H9 (cell line): ENCODE measurements around the gene IQGAP2. TPM values are rescaled to one million over a fixed set of nuclear protein-coding genes. Genes with fewer than 3 reads are reported as not detected.

Experiments used
- DNase-seq: peaks from one replicate; pipeline ENCODE4 v3.0.0-alpha.2; 2017
- H2AFZ ChIP-seq: one replicate; pipeline ENCODE4 v1.6.1; 2013; ENCODE audit warnings: mild to moderate bottlenecking, low read length, control low read depth, moderate library complexity
- H2AK5ac ChIP-seq: 2 replicates; pipeline ENCODE4 v1.6.1; 2013; ENCODE audit warnings: low read length, control low read depth, mixed read lengths; ENCODE audit not compliant: insufficient read length
- H2BK120ac ChIP-seq: one replicate; pipeline ENCODE4 v1.6.1; 2013; ENCODE audit warnings: low read depth, mild to moderate bottlenecking, low read length, control low read depth, inconsistent platforms; ENCODE audit not compliant: poor library complexity, severe bottlenecking
- H2BK12ac ChIP-seq: 2 replicates; pipeline ENCODE4 v1.6.1; 2013; ENCODE audit warnings: low read length, control low read depth, mixed read lengths, low read depth; ENCODE audit not compliant: insufficient read length
- H2BK15ac ChIP-seq: 2 replicates; pipeline ENCODE4 v1.6.1; 2013; ENCODE audit warnings: low read depth, low read length, control low read depth
- H2BK20ac ChIP-seq: one replicate; pipeline ENCODE4 v1.6.1; 2013; ENCODE audit warnings: low read depth, mild to moderate bottlenecking, low read length, control low read depth, inconsistent platforms; ENCODE audit not compliant: poor library complexity, severe bottlenecking
- H2BK5ac ChIP-seq: 2 replicates; pipeline ENCODE4 v1.6.1; 2013; ENCODE audit warnings: low read length, control low read depth, mixed read lengths; ENCODE audit not compliant: insufficient read length
- H3K14ac ChIP-seq: 2 replicates; pipeline ENCODE4 v1.6.1; 2013; ENCODE audit warnings: low read length, control low read depth; ENCODE audit not compliant: insufficient read depth
- H3K18ac ChIP-seq: 2 replicates; pipeline ENCODE4 v1.6.1; 2013; ENCODE audit warnings: low read depth, mild to moderate bottlenecking, mixed read lengths, low read length, control low read depth; ENCODE audit not compliant: insufficient read length
- H3K23ac ChIP-seq: 2 replicates; pipeline ENCODE4 v1.6.1; 2013; ENCODE audit warnings: low read length, control low read depth, mixed read lengths, low read depth; ENCODE audit not compliant: insufficient read length
- H3K23me2 ChIP-seq: 2 replicates; pipeline ENCODE4 v1.6.1; 2013; ENCODE audit warnings: low read depth, mild to moderate bottlenecking, mixed read lengths, low read length, control low read depth; ENCODE audit not compliant: insufficient read length, poor library complexity, severe bottlenecking
- H3K27ac ChIP-seq: 2 replicates; pipeline ENCODE4 v1.5.1; 2013; ENCODE audit warnings: low read length, control low read depth, mixed read lengths, low read depth; ENCODE audit not compliant: insufficient read length
- H3K27me3 ChIP-seq: 2 replicates; pipeline ENCODE4 v1.6.1; 2013; ENCODE audit warnings: low read length, control low read depth, inconsistent platforms; ENCODE audit not compliant: insufficient read depth
- H3K4ac ChIP-seq: 2 replicates; pipeline ENCODE4 v1.6.1; 2013; ENCODE audit warnings: low read depth, mild to moderate bottlenecking, control low read depth, inconsistent platforms, low read length, moderate library complexity
- H3K4me1 ChIP-seq: 2 replicates; pipeline ENCODE4 v1.6.1; 2013; ENCODE audit warnings: low read length, control low read depth, inconsistent platforms; ENCODE audit not compliant: insufficient read depth
- H3K4me2 ChIP-seq: 2 replicates; pipeline ENCODE4 v1.6.1; 2013; ENCODE audit warnings: low read length, control low read depth, mixed read lengths; ENCODE audit not compliant: insufficient read length, insufficient read depth
- H3K56ac ChIP-seq: 2 replicates; pipeline ENCODE4 v1.6.1; 2013; ENCODE audit warnings: low read depth, mild to moderate bottlenecking, mixed read lengths, low read length, control low read depth; ENCODE audit not compliant: insufficient read length
- H3K79me1 ChIP-seq: 2 replicates; pipeline ENCODE4 v1.6.1; 2013; ENCODE audit warnings: low read depth, mild to moderate bottlenecking, moderate library complexity, low read length, control low read depth, inconsistent platforms; ENCODE audit not compliant: insufficient read depth, poor library complexity, severe bottlenecking
- H3K79me2 ChIP-seq: 2 replicates; pipeline ENCODE4 v1.6.1; 2013; ENCODE audit warnings: low read length, control low read depth, inconsistent platforms; ENCODE audit not compliant: insufficient read depth
- H3K9ac ChIP-seq: 2 replicates; pipeline ENCODE4 v1.6.1; 2013; ENCODE audit warnings: low read length, control low read depth, mixed read lengths; ENCODE audit not compliant: insufficient read length; ENCODE audit errors: extremely low read depth
- H3K9me3 ChIP-seq: one replicate; pipeline ENCODE4 v1.6.1; 2013; ENCODE audit warnings: low read depth, low read length, inconsistent platforms; ENCODE audit not compliant: control insufficient read depth
- H3T11ph ChIP-seq: one replicate; pipeline ENCODE4 v1.6.1; 2013; ENCODE audit warnings: mild to moderate bottlenecking, low read length, control low read depth, inconsistent platforms
- H4K20me1 ChIP-seq: one replicate; pipeline ENCODE4 v1.6.1; 2013; ENCODE audit not compliant: control insufficient read depth, insufficient read length, insufficient read depth
- H4K5ac ChIP-seq: 2 replicates; pipeline ENCODE4 v1.6.1; 2013; ENCODE audit warnings: low read depth, mild to moderate bottlenecking, mixed read lengths, low read length, control low read depth; ENCODE audit not compliant: insufficient read length
- H4K8ac ChIP-seq: replicated peaks from 2 replicates; pipeline ENCODE4 v1.6.1; 2013; ENCODE audit warnings: low read length, control low read depth, mixed read lengths, low read depth; ENCODE audit not compliant: insufficient read length
- H4K91ac ChIP-seq: 2 replicates; pipeline ENCODE4 v1.6.1; 2013; ENCODE audit warnings: low read depth, mild to moderate bottlenecking, moderate library complexity, mixed read lengths, low read length, control low read depth; ENCODE audit not compliant: insufficient read length
- H3K27ac Mint-ChIP-seq, 3 experiments: 2 replicates in 2 of 3; 3 replicates in 1 of 3; pipeline ENCODE4 v1.8.0; 2020 to 2021; ENCODE audit warnings: mixed read lengths in 3 of 3, mild to moderate bottlenecking in 1 of 3, moderate library complexity in 1 of 3
- H3K27me3 Mint-ChIP-seq: 2 replicates; pipeline ENCODE4 v1.8.0; 2021; ENCODE audit warnings: low read depth, mild to moderate bottlenecking, moderate library complexity, mixed read lengths
- H3K36me3 Mint-ChIP-seq, 3 experiments: 2 replicates in 2 of 3; 3 replicates in 1 of 3; pipeline ENCODE4 v1.8.0; 2020 to 2021; ENCODE audit warnings: low read depth in 3 of 3, mixed read lengths in 3 of 3; ENCODE audit not compliant: insufficient read depth in 1 of 3
- H3K4me1 Mint-ChIP-seq, 2 experiments: 2 replicates each; pipeline ENCODE4 v1.8.0; 2020; ENCODE audit warnings: mixed read lengths in 2 of 2
- H3K4me3 Mint-ChIP-seq, 2 experiments: 2 replicates in 1 of 2; 3 replicates in 1 of 2; pipeline ENCODE4 v1.8.0; 2020 to 2021; ENCODE audit warnings: mild to moderate bottlenecking in 2 of 2, mixed read lengths in 2 of 2, moderate library complexity in 1 of 2
- H3K9me3 Mint-ChIP-seq, 2 experiments: 2 replicates in 1 of 2; 3 replicates in 1 of 2; pipeline ENCODE4 v1.8.0; 2020; ENCODE audit warnings: mild to moderate bottlenecking in 2 of 2, mixed read lengths in 2 of 2, moderate library complexity in 1 of 2
- WGBS: extraction: QIAGEN DNeasy Blood & Tissue Kit; methylation state at CpG from one replicate; pipeline ENCODE4 v1.1.7; 2013; ENCODE audit warnings: missing lambda C conversion rate, low lambda C conversion rate, mixed read lengths; ENCODE audit not compliant: insufficient read length; ENCODE audit errors: extremely low coverage; 5-methylcytosine and 5-hydroxymethylcytosine counted together
- total RNA-seq: library from RNA; stranded (reverse); gene quantifications from 2 replicates; pipeline ENCODE4 v1.2.1, GENCODE V29; 2021
- TF ChIP-seq, protein P1 (sequence below): fragments of 200-600 bp; sonication (generic); conservative IDR thresholded peaks from 3 replicates; pipeline ENCODE4 v1.8.0; 2021; ENCODE audit warnings: antibody characterized with exemption, mild to moderate bottlenecking

IQGAP2 gene
- total RNA-seq, 1 experiment from 2014 or later: 22.5 TPM

DNA sequence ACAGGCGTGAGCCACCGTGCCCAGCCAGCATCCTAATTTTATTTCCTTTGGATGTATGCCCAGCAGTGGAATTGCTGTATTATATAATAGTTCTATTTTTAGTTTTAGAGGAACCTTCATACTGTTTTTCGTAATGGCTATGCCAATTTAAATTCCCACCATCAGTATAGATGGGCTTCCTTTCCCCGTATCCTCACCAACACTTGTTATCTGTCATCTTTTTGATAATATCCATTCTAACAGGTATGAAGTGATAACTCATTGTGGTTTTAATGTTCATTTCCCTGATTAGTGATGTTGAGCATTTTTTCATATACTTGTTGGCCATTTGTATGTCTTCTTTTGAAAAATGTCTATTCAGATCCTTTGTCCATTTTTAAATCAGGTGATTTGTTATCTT lies 325.9 kb downstream of the IQGAP2 start:
- no peak overlapping the region for H3K14ac ChIP-seq
- H3K56ac ChIP-seq: no peak overlapping the region

More for the DNA sequence above, 325.9 kb downstream of the IQGAP2 start:
- Histone ChIP-seq H3K27ac (no peak overlapping the region), H3K79me2 (0 out of 2 replicates have a peak, but pooled peaks cover 2% of the 10 kb centered on the region), H3K18ac (no peak overlapping the region), H2BK20ac (no peak overlapping the region), H2BK15ac (no peak overlapping the region), H2BK12ac (no peak overlapping the region), H3K79me1 (peaks cover 3% of the 10 kb centered on the region), H4K20me1 (no peaks in the 10 kb centered on the region), H3K9me3 (peaks cover 8% of the 10 kb centered on the region), H4K91ac (no peak overlapping the region), H3K4me2 (no peak overlapping the region), H2BK5ac (no peak overlapping the region), H3T11ph (no peak overlapping the region), H3K23ac (no peak overlapping the region), H3K23me2 (no peaks in the 10 kb centered on the region), H3K27me3 (no peaks in the 10 kb centered on the region), H2AFZ (no peak overlapping the region), H3K4ac (no peak overlapping the region), H2AK5ac (no peak overlapping the region), H4K8ac (no peak overlapping the region), H4K5ac (no peak overlapping the region), H3K4me1 (no peaks in the 10 kb centered on the region), H2BK120ac (no peak overlapping the region), H3K9ac (no peak overlapping the region)
- TF ChIP-seq, protein P1, sequence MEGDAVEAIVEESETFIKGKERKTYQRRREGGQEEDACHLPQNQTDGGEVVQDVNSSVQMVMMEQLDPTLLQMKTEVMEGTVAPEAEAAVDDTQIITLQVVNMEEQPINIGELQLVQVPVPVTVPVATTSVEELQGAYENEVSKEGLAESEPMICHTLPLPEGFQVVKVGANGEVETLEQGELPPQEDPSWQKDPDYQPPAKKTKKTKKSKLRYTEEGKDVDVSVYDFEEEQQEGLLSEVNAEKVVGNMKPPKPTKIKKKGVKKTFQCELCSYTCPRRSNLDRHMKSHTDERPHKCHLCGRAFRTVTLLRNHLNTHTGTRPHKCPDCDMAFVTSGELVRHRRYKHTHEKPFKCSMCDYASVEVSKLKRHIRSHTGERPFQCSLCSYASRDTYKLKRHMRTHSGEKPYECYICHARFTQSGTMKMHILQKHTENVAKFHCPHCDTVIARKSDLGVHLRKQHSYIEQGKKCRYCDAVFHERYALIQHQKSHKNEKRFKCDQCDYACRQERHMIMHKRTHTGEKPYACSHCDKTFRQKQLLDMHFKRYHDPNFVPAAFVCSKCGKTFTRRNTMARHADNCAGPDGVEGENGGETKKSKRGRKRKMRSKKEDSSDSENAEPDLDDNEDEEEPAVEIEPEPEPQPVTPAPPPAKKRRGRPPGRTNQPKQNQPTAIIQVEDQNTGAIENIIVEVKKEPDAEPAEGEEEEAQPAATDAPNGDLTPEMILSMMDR: no peak
- H3K4me1 Mint-ChIP-seq: peaks cover 0 to 5% of the 10 kb centered on the region in 2 experiments; a peak in 2 of 4 replicates
- peaks cover 36 to 49% (median 44%) of the 10 kb centered on the region in 3 experiments for H3K36me3 Mint-ChIP-seq
- peaks cover 25 to 26% of the 10 kb centered on the region in 2 experiments for H3K9me3 Mint-ChIP-seq
- H3K27me3 Mint-ChIP-seq: no peaks in the 10 kb centered on the region
- no peak overlapping the region for H3K4me3 Mint-ChIP-seq
- DNase-seq: no peak
- whole genome bisulfite sequencing: no CpG with 5 or more reads among the region's 4 CpGs
- no peak overlapping the region for H3K27ac Mint-ChIP-seq
